GM19452 (cell line): ENCODE results near the gene TTYH2.
"Not testable (repeated sequence)": the region's sequence is repeated elsewhere in the genome, so short reads cannot be mapped to it uniquely, and the experiment has no call there.

Experiments used
- ATAC-seq: cut with Tn5 transposase; IDR thresholded peaks from one replicate; pipeline ENCODE4 v1.9.1; 2021; ENCODE audit not compliant: unreplicated experiment

The TTYH2 gene, protein sequence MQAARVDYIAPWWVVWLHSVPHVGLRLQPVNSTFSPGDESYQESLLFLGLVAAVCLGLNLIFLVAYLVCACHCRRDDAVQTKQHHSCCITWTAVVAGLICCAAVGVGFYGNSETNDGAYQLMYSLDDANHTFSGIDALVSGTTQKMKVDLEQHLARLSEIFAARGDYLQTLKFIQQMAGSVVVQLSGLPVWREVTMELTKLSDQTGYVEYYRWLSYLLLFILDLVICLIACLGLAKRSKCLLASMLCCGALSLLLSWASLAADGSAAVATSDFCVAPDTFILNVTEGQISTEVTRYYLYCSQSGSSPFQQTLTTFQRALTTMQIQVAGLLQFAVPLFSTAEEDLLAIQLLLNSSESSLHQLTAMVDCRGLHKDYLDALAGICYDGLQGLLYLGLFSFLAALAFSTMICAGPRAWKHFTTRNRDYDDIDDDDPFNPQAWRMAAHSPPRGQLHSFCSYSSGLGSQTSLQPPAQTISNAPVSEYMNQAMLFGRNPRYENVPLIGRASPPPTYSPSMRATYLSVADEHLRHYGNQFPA

DNA sequence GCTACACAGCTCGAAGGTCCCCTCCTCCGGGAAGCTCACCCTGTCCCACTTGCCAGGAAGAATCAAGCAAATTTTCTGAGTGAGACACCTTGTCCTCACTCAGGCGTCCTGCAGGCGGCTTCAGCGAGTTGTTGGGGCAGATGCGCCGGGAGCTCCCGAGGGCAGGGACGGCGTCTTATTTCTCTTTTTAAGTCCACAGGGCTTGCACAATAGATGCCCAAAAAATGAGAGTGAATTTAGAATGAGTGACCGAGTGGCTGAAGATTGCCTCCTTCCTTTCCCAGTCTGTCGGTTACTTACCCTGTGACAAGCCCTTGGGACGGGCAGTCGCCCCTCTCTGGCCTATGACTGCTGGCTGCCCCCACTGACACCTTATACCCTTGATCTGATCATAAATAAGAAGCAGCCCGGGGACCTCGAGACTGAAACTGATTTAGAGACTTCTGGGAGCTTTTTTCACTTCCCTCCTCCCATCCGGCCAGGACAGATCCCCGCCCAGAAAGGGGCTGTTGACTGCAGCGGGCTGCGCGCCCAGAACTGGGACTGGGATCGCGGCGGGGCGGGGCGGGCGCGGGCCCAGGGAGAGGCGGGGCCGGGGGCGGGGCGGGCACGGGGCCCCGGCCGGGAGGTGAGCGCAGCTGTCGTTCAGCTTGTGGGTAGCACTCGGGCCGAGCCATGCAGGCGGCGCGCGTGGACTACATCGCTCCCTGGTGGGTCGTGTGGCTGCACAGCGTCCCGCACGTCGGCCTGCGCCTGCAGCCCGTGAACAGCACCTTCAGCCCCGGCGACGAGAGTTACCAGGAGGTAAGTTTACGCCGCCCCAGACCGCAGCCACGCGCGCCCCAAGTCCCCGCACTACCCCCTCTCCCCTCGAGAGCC lies at the start of gene TTYH2:
Gene TTYH2, plus strand, starts transcription at position 659 of the 879 bp plus-strand sequence. Its CDS starts 17 bp downstream, at position 676.
- peak; percentile 49 for ATAC-seq

DNA sequence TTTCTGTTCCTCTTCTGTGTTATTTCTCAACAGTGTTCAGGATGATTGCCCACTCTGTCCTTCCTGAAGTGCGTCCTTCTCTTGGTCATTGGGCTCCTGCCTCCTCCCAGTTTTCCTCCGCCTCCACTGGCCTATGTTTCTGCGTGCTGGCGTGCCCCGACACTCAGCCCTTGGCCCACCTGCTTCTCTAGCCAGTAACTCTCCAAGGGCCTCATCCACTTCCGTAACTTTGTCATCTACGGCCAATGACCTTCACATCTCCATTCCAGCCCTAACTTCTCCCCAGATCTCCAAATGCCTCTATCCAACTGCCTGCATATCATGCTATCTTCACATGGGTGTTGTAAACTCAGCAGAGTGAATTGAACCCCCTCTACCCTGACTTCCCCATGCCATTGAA lies 49.5 kb upstream of the TTYH2 start:
- no peak for ATAC-seq

DNA sequence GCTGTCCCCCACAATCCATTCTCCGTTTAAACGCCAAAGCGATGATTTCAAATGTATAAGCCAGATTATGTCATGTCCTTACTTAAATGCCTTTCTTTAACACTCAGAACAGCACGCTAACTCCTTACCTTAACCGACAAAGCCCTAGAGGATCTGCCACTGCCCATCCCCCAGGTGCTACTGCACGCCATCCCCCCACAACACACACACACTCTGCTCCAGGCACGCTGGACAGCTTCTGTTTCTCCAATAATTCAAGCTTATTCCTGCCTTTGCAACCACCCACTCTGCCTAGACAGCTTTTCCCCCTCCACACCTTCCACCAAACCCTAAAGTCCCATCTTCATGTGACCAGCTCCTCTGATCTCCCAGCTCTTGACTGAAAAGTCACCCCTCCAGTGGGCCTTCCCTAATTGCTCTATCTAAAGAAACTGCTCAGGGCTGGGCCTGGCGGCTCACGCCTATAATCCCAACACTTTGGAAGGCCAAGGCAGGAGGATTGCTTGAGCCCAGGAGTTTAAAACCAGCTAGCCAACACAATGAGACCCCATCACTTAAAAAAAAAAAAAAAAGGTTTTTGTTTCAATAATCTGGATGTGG lies 48.8 kb upstream of the TTYH2 start:
- ATAC-seq, result no peak

GRCh38 chr17:74165797-74166365 lies 47.5 kb upstream of the TTYH2 start:
- no peak for ATAC-seq

DNA sequence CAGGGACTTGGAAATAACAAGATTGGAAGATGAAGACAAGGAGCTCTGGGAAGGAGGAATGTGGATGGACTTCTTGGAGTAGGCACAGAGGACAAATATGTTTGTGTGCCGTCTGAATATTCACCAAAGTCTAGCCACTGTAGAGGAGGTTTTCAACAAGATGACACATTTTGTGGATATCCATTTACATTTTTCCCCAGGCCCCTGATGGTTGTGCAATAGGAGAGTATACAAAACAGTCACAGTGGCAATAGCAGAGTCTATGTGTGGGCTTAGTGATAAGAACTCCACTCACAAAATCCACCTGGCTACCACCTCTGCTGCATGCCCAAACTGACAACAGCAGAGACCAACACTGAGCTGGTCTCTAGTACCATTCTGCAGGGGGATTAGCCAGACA lies 42.4 kb upstream of the TTYH2 start:
- no peak for ATAC-seq

GRCh38 chr17:74172700-74173099 lies 40.7 kb upstream of the TTYH2 start:
- ATAC-seq, result no peak

DNA sequence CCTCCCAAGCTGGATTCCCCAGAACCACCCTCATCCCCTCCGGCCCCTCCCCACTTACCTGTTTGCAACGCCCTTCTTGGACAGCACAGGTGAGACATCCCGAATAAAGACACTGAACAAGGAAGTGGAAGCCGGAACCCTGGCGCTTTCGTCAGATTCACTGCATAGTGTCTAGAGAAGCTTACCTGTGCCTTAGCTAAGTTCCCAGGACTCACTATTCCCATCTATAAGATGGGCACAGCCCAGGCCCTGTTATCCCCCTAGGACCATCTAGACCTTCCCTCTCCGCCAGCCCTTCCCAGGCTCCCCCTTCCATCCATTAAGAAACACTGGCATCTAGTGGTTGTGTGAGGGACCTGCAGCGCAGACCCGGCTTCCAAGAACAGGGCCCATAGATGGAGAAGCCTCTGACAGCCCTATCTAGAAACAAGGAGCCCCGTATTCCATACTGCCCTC lies 36.8 kb upstream of the TTYH2 start:
- ATAC-seq, result no peak

GRCh38 chr17:74177018-74177450 lies 36.3 kb upstream of the TTYH2 start:
- no peak for ATAC-seq

DNA sequence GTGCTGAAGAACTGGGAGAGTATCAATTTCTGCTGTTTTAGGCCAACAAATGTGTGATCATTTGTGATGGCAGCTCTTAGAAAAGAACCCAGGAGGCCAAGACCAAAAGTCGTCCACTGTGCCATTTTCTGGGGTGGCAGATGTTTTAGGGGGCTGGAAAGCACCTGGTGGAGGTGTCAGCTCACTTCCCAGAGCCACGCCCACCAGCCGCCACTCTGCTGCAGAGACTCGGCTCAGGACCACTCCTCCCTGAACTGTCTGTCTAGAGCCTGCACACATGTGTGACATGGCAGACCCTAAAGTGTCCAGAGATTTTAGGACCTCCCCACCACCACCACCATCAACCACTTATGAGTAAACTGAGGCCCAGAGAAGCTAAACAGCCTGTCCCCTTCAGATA lies 33.8 kb upstream of the TTYH2 start:
- no peak for ATAC-seq

- ATAC-seq, result no peak
Observed at GRCh38 chr17:74180336-74180735, 33.0 kb upstream of the TTYH2 start.

DNA sequence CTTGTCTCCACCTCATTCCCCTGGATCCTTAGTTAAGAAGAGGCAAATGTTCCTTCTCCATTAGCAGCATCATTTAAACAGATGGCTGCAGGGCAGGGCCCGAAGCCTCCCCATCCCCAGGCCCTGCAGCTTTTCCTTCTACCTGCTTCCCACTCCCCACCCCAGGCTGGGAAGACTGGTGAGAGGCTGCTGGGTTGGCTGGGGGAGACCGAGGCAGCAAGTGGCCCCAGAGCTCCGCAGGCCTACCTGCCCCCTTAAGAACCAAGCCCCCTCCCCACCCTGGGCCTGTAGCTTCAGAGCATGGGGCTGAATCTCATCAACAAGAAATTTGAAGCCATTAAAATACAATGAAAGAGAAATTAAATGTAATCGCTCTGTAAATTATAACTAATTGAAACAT lies 32.0 kb upstream of the TTYH2 start:
- ATAC-seq, result no peak

GRCh38 chr17:74182041-74182723 lies 31.2 kb upstream of the TTYH2 start:
- no peak for ATAC-seq

DNA sequence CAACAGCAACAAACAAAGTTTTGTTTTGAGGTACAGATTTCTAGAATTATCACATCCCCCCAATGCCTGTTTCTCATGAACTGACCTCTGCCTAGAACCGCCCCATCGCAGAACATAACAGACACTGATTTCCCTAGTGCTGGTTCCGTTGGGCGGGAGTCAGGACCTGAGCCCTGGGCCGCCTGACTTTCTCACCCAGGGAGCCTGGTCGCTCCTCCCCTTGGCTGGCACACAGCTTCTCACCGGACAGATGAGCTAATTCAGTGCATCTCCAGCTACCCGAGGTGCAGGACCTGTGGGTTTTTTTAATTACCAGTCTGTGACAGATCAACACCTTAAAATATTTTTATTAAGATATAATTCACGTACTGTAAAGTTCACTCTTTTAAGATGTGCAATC lies 30.0 kb upstream of the TTYH2 start:
- no peak for ATAC-seq

GRCh38 chr17:74185571-74186185 lies 27.7 kb upstream of the TTYH2 start:
- no peak for ATAC-seq

- ATAC-seq, result no peak
Observed at GRCh38 chr17:74186498-74186897, 26.9 kb upstream of the TTYH2 start.

DNA sequence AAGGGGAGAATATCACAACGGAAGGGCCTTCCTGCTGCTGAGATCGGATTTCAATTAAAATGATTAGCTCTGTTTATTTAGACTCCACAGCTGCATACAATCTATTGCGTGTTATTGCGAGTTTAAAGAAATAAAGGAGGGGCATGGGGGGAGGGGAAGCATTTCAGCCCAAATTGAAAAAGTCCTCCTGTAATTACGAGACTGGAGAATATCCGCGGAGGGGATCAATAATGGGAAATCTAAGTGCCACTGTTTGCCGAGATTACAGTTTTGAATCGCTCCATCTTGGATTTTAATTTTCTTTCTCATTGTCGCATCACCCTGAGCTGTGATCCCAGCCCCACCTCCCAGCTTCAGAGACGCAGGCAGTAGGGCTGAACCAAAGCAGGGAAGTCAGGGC lies 25.6 kb upstream of the TTYH2 start:
- ATAC-seq, result no peak

GRCh38 chr17:74188687-74189086 lies 24.7 kb upstream of the TTYH2 start:
- not testable (repeated sequence) for ATAC-seq

DNA sequence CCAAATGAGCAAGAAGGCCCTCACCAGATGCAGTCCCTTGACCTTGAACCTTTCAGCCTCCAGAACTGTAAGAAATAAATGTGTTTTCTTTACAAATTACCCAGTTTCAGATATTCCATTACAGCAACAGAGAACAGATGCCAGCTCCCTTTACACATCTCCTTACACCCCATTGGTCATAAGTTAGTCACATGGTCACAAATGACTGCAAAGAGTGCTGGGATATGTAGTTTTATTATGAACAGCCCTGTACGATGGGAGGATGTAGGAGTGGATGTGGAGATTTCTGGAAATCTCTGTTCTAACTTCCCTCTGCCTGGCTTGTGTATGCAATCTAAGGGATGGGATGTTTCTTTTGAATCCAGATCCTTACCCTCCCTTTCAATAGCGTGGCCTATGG lies 23.2 kb upstream of the TTYH2 start:
- ATAC-seq, result no peak

- no peak for ATAC-seq
Observed at GRCh38 chr17:74190807-74191406, 22.5 kb upstream of the TTYH2 start.
